NCI-H2107 treated with DMSO at 0.1 percent for 48 hours (cell line): Measurements from ENCODE around the gene MUS81.
A peak's percentile ranks its signal among the peaks of the same experiment; 100 is the strongest.

Source experiments
- DNase-seq: peaks from one replicate; lab custom pipeline; 2025; ENCODE audit not compliant: unreplicated experiment; lab: John Stamatoyannopoulos, UW

MUS81 gene

DNA sequence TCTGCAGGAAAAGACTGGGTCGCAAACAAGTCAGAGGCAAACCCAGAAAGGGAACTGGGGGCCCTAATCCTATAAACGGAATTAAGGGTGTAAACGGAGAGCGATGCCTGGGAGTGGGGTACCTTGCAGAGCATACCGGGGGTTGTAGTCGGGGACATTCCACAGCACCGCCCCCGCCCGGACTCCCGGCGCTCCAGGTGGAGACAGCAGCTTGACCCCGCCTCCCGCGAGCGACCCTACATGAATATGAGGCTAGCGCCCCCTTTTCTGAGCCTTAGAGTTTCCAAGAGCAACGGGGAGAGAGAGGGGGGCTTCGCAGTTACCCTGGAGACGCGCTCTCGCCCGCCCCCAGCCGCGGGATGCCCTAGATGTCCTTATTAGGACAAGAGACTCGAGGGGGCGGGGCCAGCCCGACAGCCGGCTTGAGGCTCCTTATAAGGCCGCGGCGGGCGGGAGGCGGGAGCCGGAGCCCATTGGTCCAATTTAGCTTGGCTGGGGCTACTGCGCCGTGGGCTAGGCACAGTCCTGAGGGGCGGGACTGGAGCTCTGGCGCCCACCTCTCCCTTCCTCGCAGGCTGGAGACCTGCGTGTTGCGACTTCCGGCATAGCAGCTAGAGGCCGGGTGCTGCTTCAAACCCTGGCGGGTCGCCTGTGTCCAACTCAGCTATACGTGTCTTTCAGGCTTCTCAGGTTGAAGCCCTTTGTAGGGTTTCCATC is 980 bp upstream of the MUS81 start:
- peak; percentile 69 for DNase-seq

DNA sequence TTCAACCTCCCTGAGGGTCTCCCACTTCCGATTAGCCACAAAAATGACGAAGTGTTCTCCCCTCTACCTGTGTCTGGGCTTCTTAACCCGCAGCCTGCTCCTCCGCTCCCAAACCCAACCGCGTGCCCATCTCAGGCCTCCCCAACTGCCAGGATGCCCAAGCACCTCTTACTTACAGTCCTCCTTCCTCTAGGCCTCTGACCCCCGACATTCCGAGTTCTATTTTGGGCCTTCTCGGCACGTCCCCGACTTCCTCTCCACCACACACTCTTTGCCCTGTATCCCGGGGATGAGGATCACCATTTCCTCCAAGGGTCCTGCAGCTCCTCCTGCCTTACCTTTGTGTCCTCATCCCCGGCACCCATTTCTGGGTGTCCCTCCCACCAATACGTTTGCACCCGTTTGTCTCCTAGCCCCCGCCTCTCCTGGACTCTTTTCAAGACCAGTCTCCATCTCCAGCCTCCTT is 388 bp upstream of the MUS81 start:
- no peak for DNase-seq

- no peak for DNase-seq
These were observed 902 bp downstream of the MUS81 start for GRCh38 chr11:65861165-65861505.

- DNase-seq: no peak
These were observed 1.4 kb downstream of the MUS81 start for GRCh38 chr11:65861533-65862183.

DNA sequence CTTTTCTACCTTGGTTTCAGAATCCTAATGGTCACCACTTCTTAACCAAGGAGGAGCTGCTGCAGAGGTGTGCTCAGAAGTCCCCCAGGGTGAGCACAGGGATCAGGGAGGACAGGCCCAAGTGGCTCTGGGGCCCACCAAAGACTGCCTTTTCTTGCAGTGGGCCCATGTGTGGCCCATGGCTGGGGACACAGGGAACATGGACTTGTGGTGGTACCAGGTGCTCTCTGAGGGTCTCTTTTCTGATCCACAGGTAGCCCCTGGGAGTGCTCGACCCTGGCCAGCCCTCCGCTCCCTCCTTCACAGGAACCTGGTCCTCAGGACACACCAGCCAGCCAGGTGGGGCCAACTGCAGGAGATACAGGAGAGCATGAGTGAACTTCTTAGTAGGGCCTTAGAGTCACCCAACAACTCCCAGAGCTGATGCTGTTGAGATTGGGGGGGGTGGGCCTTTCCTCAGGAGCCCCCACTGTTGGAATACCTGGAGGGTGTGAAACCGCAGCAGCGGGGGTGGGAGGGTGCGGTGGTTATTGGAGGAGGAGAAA is 2.0 kb downstream of the MUS81 start:
- DNase-seq: no peak

GRCh38 chr11:65862941-65863888 is 3.0 kb downstream of the MUS81 start:
- no peak for DNase-seq

- DNase-seq: no peak
These were observed 3.9 kb downstream of the MUS81 start for GRCh38 chr11:65863889-65864705.

DNA sequence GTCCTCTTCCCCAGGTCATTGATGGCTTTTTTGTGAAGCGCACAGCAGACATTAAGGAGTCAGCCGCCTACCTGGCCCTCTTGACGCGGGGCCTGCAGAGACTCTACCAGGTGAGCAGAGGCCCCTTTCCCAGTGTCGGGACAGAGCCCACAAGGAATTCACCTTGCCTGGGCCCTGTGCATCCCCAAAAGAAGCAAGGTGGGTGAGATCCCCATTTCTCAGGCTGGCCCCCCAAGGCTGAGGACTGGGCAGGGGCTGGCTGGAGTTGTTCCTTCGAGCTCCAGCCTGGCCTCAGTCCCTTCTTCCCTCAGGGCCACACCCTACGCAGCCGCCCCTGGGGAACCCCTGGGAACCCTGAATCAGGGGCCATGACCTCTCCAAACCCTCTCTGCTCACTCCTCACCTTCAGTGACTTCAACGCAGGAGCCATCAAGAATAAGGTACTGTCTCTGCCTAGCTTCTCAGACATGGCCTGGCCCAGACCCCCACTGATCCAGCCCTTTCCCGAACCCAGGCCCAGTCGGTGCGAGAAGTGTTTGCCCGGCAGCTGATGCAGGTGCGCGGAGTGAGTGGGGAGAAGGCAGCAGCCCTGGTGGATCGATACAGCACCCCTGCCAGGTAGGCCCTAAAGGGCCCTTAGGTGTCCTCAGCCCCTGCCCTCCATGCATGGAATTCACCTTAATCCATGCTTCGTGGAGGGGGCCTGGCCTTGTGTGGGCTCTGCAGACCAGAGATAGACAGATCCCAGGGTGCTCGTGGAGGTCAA is 4.7 kb downstream of the MUS81 start:
- DNase-seq: no peak

DNA sequence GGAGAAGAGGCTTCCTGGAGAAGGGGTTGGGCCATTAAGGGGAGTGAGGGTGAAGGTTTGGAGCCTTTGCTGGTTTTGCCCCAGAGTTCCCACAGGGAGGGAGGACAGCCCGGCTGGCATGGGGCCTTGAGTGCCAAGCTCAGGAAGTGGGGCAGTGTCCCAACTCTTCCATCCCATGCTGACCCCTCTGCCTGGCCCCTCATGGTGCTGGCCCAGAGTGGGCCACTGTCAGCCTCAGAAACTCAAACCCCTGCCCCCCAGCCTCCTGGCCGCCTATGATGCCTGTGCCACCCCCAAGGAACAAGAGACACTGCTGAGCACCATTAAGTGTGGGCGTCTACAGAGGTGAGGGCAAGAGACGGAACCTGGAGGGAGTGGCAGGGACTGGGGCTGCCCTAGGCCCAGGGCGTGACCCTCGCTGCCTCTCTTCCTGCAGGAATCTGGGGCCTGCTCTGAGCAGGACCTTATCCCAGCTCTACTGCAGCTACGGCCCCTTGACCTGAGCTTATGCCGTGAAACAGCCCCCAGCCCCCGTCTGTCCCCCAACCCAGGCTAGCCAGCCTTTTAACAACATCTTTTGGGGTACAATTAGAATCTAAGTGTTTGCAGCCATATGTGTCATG is 5.4 kb downstream of the MUS81 start:
- no peak for DNase-seq

GRCh38 chr11:65866509-65867283 is 6.5 kb downstream of the MUS81 start:
- DNase-seq: no peak

DNA sequence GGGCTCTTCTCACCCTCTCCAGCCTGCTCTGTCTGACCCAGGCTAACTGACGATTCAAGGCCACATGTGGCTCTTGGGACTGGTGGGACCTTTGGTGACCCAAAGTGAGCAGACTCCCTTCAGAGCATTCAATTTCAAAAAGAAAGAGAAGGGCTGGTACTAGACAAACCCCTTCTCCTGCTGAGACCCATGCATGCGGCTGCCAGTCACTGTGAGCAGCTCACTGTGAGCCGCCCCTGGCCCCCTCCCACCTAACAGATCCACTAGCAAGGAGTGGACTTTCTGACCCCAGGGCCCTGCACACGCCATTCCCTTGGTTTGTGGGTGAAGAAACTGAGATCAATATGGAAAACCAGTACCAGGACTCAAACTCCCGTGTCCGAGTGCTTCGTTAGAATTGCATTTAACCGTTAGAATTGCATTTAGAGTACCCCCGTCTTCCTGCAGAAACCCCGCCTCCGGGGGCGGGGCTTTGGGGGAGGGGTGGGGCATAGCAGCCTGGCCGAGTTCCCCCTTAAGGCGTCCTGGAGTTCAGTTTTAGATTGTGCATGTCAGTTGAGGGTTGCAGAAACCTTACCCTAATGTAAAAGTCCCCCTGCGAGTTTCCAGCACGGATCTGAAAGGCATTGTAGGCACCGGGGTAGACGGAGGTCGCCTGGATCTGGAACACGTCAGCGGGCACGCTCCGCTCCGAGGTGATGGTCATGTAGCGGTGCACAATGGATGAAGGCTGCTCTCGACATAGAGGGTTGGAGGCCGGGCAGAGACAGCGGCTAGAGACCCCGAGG is 7.2 kb downstream of the MUS81 start:
- DNase-seq: no peak

- DNase-seq: no peak
These were observed 7.9 kb downstream of the MUS81 start for GRCh38 chr11:65868076-65868667.

DNA sequence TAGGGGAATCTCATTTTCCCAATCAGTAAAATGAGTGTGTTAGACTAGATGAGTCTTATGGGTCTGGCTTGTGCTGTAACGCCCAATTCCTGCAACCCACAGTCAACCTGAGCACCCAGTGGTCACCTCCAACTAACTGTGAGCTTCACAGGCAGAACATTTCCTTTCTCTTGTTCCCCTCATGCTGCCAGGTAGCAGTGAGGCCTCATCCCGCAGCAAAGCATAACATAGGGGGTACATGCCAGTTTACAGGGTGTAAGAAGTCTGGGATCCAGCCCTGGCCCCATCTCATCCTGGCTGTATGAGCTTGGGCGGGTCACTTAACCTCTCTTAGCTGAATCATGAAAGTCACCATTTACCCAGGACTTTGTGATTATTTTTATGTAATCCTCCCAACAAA is 8.7 kb downstream of the MUS81 start:
- DNase-seq: no peak

GRCh38 chr11:65869643-65870306 is 9.5 kb downstream of the MUS81 start:
- no peak for DNase-seq

- no peak for DNase-seq
These were observed 10.1 kb downstream of the MUS81 start for GRCh38 chr11:65870307-65870658.

DNA sequence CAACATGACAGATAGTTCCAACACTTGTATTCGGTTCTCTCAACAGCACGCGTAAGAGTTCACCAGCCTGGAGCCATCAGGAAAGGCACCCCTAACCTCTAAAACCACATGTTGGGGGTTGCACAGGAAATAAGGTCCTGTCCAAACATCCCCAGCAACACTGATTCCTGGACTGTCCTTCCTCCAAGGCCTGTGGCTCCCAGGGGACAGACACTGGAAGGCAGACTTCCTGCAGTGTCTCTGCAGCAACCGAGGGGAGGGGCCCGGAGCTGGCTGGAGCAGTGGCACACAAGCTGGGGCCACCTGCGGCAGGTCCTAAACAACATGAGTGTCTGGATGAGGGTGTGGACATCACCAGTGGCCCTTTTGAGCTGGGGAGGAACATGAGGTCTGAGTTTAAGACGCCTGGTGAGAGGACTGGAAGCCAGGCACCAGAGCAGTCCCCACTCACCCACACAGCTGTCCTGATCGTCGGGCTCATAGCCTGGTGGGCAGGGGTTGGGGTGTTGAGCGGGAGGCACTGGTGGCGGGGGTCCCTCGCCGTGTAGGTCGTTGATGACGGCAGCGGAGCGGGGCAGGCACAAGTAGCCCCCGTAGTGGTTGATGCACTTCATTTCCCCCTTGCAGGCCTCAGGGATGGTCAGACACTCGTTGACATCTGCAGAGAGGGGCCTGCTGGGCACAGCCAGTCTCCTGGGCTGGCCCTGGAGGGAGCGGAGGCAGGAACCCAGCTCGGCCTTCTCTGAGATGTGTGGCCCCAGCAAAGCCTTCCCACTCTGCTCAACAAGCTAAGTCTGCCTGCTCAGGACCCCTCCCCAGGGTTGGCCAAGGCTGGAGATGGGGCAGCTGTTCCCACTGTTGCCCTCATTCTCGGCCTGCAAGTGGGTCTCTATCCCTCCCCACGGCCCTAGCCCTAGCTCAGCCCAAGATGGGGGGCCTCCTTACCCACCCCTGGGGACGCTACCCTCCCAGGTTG is 10.8 kb downstream of the MUS81 start:
- DNase-seq: no peak
